ENCODE measurements around the gene TRIM59.

TRIM59 gene, protein sequence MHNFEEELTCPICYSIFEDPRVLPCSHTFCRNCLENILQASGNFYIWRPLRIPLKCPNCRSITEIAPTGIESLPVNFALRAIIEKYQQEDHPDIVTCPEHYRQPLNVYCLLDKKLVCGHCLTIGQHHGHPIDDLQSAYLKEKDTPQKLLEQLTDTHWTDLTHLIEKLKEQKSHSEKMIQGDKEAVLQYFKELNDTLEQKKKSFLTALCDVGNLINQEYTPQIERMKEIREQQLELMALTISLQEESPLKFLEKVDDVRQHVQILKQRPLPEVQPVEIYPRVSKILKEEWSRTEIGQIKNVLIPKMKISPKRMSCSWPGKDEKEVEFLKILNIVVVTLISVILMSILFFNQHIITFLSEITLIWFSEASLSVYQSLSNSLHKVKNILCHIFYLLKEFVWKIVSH

DNA sequence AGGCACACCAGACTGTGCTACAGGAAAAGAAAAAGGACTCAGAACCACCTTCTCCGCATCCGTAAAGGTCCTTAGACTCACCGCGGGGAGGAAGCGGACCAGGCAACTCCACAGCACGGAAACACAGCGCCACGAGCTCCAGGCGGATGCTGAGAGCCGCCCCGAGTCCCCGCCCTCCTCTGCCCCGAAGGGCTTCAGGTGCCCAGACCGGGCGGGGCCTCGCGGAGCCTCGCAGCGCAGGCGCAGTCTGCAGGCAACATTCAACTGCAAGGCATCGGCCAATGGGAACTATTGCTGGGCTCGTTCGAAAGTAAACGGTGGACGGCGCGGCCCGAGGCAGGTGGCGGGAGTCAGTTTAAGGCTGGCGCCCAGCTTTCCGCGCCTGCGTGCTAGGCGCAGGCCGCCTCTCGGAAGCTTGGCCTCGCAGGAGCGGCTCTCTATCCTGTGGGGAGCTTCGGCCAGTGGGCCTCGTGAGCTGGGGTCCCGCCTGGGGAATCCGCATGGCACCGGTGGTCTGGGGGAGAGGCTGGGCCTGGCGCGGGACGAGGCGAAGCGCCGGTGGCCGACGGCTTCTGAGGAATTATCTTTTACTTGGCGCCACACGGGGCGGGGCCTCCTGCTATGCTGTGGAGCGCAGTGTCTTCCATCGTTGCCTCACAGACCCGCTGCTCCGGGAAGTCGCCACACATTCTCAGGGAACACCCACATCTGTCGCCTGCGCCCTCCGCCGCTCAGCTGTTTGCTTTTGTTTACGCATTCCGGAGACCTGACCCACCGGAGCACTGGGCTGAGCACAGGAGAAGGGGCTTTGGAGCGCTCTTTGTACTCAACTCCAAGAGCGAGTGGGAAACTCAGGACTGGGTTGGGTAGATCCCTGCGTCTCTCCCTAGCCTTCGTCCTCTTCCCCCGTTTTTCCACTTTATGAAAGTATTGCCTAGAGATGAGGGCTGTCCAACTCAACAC is at the start of gene TRIM59:
TRIM59 (minus strand) TSS at position 151 of the 963 bp plus-strand sequence. CDS start 10,603 bp downstream, outside the sequence.
- DNase-seq (ENCODE audit: low read depth, low spot score), result peak; percentile 92

DNA sequence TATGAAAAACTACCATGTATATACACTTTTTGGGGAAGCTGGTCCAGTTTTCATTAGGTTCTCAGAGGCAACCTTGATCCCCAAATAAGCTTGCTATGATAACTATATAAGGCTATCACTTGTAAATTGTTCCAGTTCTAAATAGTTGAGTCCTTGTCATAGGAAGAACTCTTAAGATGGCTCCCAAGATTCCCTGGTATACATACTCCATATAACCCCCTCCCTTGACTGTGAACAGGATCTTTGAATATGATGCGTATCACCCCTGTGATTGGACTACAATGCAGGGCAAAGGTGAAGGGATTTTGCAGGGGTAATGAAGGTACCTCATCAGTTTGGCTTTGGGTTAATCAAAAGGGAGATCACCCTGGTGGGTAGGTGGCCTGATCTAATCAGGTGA is 48.6 kb upstream of the TRIM59 start:
- no peak for DNase-seq (ENCODE audit: low read depth, low spot score)

DNA sequence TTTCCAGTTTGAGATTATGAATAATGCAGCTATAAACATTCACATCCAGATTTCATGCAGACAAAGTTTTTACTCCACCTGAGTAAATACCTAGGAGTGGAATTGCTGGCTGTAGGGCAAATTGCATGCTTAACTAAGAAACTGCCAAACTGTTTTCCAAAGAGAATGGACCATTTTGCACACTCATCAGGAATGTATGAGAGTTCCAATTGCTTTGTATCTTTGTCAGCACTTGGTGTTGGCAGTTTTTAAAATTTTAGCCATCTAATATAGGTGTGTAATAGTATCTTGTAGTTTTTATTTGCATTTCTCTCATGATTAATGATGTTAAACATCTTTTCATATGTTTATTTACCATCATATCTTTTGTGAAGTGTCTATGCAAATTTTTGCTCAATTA is 40.6 kb upstream of the TRIM59 start:
- DNase-seq (ENCODE audit: low read depth, low spot score), result no peak

DNA sequence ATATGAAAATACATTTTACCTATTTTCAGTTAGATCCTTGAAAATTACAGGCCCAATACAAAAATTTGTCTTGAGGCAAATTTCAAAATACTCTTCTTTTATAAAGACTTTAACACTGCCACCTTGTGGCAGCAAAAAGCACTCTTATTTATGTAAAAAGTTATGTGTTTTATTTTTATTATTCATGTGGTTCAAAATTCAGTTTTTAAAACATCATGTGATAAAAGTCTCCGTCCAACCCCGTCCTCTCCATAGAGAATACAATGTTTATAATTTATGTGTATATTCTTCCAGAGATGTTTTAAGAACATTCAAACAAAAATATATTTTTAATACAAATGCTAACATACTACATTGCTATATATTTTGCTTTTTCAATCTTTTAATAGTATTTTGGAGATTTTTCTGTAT is 36.9 kb upstream of the TRIM59 start:
- DNase-seq (ENCODE audit: low read depth, low spot score), result no peak

DNA sequence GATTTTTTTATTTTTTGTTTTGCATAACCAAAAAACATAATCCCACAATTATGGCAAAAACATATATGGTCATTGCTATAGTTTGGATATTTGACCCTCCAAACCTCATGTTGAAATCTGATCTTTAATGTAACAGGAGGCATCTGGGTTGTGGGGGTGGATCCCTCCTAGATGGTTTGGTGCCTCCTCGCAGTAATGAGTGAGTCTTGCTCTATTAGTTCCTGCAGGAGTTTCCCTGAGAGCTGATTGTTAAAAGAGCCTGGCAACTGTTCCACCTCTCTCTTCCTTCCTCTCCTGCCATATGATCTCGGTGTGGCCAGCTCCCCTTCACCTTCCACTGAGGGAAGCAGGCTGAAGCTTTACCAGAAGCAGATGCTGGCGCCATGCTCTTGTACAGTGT is 33.2 kb upstream of the TRIM59 start:
- no peak for DNase-seq (ENCODE audit: low read depth, low spot score)

DNA sequence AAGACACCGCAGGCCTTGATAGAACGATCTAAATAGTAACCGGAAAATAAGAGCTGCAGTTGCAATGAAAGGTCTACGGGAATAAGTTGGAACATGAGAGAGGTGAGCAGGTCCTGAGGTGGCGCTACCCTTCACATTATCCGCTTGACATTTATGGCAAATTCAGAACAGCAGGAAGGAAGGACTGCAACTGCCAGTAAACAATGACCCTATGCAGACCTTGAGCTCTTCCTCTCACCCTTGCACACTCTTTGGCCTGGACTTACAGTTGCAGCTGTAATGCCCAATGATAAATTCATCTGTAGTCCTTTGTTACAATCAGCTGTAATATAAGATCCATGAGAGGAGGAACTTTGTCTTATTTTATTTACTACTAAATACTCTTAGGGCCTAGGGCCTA is 32.3 kb upstream of the TRIM59 start:
- no peak for DNase-seq (ENCODE audit: low read depth, low spot score)

DNA sequence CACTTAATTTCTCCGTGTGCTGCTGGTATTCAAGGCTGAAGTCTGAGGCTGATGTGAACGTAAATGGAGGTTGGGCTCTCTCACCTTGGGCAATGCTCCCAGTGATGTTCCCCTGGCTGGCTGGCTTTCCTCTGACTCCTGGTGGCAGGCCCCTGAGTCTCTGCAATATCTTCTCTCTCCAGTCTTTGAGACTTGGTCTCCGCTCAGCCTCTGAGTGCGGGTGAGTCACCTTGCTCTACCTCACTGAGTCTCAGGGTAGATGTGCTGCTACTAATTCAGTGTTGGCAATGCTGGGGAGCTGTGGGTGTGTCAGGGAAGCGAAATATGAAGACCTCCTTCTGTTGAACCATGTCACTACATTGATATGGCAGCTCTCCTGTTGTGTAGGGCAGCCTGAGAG is 31.3 kb upstream of the TRIM59 start:
- DNase-seq (ENCODE audit: low read depth, low spot score), result no peak

DNA sequence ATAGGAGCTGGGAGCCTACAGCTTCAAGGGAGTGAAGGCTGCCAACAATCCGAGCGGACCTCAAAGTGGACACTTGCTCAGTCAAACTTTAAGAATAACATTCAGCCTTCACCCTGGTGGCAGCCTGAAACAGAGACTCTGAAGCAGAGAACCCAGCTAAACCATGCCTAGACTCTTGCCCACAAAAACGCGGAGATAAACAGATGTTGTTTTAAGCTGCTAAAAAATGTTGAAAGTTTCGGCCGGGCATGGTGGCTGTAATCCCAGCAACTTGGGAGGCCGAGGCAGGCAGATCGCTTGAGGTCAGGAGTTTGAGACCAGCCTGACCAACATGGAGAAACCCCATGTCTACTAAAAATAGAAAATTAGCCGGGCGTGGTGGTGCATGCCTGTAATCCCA is 29.8 kb upstream of the TRIM59 start:
- no peak for DNase-seq (ENCODE audit: low read depth, low spot score)

DNA sequence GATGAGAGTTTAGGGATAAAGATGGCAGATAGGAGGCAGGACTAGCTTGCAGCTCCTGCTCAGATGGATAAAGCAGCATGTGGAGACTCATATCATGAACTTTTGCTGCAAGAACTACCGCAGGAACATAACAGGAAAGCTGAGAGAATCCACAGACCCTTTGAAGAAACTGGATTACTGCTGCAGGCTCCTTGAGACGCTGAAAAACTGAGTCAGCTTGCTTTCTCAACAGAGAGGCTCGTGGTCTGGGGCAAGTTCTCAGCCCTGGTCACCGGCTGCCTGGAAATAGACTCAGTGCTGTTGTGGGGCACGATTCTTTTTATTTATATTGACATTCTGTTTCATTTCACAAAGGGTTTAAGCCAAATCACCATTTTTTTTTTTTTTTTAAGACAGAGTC is 28.8 kb upstream of the TRIM59 start:
- DNase-seq (ENCODE audit: low read depth, low spot score), result no peak

DNA sequence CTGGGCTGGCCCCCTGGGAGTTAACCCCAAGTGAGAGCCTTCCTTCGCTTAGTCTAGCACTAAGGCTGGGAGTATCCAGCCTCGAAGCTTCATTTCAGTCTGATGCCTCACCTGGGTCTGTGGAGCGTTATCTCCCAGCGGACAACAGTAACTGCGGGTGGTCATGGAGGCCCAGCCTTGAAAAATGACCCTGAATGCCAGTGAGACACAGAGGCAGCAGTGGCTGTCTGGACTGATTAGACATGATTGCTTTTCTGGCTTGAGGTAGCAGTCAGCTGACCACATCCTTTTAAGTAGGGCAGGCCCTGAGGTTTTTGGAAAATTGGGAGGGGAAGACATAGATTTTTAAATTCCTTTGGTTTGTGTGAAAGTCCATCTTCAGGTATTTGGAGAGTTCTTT is 28.2 kb upstream of the TRIM59 start:
- no peak for DNase-seq (ENCODE audit: low read depth, low spot score)

DNA sequence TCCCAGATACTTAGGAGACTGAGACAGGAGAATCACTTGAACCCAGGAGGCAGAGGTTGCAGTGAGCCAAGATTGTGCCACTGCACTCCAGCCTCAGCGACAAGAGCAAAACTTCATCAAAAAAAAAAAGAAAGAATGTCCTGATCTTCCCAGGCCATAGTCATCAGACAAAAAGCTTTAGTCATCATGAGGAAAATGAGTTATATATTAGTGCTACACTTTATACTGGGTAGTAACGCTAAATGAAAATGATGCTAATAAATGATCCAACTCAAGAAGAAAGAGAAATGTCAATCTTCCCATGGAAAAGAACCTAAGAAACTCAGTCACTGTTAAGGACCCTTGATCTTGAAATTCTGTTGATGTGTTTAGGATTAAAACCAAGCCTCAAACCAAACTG is 26.3 kb upstream of the TRIM59 start:
- no peak for DNase-seq (ENCODE audit: low read depth, low spot score)

DNA sequence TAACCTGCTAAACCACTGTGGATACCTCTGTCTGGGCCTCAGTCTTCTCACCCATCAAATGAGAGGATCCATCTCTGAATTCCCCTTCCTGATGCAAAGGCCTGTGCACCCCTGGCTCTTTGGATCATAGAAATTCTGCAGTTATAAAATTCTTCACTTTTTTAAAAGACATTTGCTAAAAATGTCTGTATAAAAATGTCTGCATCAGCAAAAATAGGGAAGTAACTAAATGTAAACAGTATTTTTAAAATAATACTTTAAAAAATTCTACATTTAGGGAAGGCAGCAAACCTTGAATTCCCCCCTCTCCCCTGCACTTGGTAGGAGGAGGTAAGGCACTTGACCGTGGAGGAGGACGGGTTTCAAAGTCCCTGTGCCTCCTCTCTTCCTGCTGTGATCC is 25.6 kb upstream of the TRIM59 start:
- DNase-seq (ENCODE audit: low read depth, low spot score), result no peak

DNA sequence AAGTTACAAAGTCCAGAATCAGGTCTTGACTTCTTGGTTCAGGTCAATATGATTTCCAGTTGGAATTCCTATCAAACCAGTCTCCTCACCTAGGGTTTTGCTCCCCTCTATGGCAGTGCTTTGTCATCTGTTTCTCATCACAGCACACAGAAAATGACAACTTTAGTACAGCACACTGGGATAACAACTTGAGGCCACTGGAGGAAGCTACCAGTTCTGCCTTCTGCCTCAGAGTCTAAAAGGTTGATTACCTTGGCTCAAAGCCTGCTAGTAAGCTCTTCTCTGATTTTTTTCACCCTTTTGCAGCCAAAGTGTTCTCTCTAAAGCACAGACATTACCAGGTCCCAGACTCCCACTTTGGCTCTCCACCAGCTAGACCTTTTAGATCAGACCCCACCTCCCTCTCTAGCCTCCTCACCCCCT is 24.8 kb upstream of the TRIM59 start:
- DNase-seq (ENCODE audit: low read depth, low spot score), result no peak

DNA sequence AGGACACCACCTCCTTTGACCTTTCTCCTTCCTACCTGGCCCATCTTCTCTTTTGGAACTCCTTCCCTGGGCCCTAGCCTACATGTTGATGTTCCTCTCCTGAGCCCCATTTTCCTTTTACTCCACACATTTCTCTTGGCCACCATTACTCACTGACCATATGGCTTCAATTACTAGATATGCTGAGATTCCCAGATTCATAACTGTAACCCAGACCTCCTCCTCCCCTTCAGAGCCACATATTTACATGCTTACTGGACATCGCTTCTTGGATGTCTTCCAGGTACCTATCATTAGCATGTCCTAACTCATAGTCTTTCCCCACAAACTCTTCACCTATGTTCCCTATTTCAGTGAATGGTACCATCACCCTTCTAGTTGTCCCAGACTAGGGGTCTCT is 24.4 kb upstream of the TRIM59 start:
- peak; percentile 76 for DNase-seq (ENCODE audit: low read depth, low spot score)

DNA sequence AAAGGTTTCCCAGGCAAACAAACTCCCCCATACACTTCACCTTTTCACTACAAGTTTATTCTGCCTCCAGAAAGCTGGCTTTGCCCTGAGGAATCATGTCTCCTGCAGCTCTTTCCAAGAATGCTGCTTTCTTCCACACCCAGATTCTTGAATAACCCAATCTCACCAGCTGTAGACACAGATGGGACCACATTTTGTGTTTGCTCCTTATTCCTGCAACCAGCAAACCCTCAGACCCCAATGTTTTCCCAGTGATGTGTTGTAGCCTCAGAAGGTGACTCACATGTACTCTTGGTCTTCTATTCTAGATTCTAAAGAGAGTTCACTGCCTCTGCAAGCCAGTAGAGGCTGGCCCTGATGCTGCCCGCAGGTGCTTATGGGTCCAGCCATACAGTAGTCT is 23.6 kb upstream of the TRIM59 start:
- no peak for DNase-seq (ENCODE audit: low read depth, low spot score)

DNA sequence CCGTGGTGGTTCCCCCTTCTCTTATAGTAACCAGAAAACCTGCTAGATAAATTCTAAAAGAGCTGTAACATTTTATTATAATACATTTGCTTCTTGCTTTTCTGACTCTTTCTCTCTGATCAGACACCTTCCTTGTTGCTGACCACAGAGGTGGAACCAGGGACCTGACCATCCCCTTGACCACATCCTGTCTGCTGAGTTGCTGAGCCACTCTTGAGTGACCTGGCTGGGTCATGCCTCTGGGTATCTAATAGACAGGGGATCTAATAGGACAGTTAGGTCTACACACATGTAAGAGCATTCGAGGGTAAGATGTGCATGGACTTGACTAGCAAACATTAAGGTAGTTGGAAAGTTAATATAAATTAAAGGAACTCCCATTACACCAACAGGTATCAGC is 22.8 kb upstream of the TRIM59 start:
- no peak for DNase-seq (ENCODE audit: low read depth, low spot score)

DNA sequence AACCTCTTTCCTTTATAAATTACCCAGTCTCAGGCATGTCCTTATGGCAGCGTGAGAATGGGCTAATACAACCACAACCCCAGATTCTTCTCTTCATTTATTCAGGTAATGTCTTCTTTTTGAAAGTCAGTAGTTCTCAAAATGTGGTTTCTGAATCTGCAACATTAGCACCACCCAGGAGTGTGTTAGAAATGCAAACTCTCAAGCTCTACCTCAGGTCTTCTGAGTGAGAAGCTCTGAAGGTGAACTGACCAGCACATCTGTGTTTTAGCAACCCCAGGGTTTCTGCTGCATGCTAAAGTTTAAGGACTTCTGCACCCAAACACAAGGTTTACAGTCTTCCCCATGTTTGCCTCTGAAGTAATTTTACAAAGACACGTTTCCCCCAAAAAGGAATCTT is 22.3 kb upstream of the TRIM59 start:
- no peak for DNase-seq (ENCODE audit: low read depth, low spot score)

DNA sequence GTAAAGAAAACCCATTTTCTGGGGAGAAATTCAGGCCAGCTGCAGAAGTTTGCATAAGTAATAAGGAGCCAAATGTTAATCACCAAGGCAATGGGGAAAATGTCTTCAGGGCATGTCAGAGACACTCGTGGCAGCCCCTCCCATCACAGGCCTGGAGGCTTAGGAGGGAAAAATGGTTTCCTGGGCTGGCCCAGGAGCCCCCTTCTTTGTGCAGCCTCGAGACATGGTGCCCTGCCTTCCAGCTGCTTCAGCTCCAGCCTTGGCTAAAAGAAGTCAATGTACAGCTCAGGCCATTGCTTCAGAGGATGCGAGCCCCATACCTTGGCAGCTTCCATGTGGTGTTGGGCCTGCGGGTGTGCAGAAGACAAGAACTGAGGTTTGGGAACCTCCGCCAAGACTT is 20.6 kb upstream of the TRIM59 start:
- no peak for DNase-seq (ENCODE audit: low read depth, low spot score)

DNA sequence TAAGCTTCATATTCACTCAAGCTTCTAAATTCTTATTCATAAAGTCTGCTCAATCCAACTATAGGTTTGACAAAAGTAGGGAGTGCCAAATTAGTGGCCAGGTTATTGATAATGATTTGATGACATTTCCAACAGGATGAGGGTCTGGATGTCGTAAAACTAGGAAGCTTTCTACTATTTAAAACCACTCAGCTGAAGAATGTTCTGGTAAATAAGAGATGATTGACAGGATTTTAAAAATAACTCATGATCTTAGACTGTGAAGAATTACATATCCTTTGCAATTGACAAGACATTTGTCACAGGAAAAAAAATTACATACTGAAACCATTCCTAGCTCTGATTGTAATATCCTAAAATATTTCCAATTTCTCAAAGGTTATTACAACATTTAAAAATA is 15.4 kb upstream of the TRIM59 start:
- DNase-seq (ENCODE audit: low read depth, low spot score), result no peak

DNA sequence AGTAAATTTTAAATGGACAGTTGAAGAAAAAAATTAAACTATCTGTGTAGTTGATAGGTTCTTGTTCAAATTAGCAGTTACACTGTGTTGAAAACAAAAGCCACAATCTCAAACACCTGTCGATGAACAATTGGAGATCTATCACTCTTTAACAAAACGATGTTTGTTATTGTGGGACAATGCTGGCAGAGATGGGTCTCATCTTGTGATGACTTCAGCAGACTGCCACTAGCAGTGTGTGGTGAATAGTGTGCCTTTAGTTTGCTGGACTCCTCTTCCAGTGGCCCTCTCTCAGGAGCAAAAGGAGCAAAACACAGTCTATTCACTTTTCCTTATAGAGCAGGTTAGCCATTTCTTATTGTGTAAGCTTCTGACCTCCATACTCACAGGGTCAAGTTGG is 14.7 kb upstream of the TRIM59 start:
- DNase-seq (ENCODE audit: low read depth, low spot score), result no peak

DNA sequence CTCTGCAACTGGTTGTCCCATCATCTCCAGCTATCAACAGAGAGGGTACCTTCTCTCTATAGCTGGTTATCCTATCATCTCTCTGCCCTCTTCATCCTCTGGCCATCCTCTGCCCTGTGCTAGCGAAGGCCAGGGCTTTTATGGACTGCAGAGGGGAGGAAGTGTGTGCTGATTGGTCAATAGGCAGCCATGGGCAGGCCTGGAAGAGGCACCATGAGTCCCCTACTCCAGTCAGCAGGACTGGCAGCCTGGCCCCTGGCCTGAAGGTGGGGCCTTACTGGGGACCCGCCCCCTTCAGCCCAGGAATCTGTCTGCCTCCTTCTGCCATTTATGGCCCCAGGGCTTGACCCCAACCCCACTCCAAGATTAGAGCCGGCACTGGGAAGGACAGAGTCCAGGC is 10.4 kb upstream of the TRIM59 start:
- DNase-seq (ENCODE audit: low read depth, low spot score), result no peak

DNA sequence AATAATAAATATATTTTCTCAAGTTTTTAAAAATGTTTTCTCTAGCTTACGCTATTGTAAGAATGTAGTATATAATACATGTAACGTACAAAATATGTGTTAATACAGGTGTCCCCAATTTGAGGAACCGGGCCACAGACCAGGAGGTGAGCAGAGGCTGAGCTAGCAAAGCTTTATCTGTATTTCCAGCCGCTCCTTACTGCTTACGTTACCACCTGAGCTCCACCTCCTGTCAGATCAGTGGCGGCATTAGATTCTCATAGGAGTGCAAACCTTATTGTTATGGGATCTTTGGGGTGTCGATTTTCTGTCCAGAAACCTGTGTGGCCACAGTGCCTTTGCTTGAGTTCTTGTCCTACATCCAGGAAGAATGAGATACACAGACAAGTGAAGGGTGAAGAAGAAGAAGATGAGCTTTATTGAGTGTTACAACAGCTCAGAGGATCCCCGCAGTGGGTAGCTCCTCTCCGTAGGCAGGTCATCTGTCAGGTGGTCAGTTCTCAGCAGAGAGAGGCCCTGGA is 9.9 kb upstream of the TRIM59 start:
- DNase-seq (ENCODE audit: low read depth, low spot score), result no peak

DNA sequence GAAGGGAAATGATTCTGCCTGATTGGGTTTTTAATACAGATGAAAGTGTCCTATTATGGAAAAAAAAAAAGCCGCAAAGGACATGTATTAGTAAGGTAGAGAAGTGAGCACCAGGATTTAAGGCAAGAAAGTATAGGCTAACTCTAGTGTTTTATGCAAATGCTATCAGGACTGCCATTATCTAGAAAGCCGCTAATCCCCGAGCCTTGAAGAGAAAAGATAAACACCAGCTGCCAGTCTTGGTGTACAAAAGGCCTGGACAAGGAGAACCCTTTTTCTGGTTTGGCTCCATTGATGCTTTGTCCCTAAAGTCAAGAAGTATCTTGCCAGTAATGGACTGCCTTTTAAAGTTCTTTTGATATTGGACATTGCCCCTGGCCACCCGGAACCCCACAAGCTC is 8.6 kb upstream of the TRIM59 start:
- DNase-seq (ENCODE audit: low read depth, low spot score), result no peak

All from brain pericyte (primary cell).